ENCODE data around the gene ZMAT3. TPM values are rescaled to one million over a fixed set of nuclear protein-coding genes. Genes with fewer than 3 reads are reported as not detected.

Gene ZMAT3
- total and polyA plus RNA-seq, 2 of the 8 experiments (the other 6 are each of a cell fraction or from before 2014, with no cell fraction given): 5.0 to 9.2 TPM

GRCh38 chr3:179021119-179021903, 50.3 kb downstream of the ZMAT3 start:
- CTCF ChIA-PET (ENCODE audit: partially characterized antibody): interaction anchor here (2.8 to 4.1 kb wide), 2 partner anchors 294 to 300 kb away, joined by 10 to 20 read pairs; no protein-coding TSS in a partner anchor
- no peaks in the 10 kb centered on the region for H3K23me2 ChIP-seq (ENCODE audit: low read depth, low read length)
- H2BK15ac ChIP-seq (ENCODE audit: low read length): no peak overlapping the region
- FAIRE-seq (no peak), DNase-seq (ENCODE audit: low read depth in 1 of 2, low spot score in 2 of 2) (no peak)
- H3K27ac ChIP-seq (ENCODE audit: low read depth, low read length): no peak overlapping the region
- no peak overlapping the region for H3K9ac ChIP-seq (replicated peaks in 1 of 4; ENCODE audit: extremely low read depth in 1 of 4, low read depth in 3 of 4, low read length in 3 of 4)
- no peak overlapping the region for H3K4me2 ChIP-seq (ENCODE audit: insufficient read depth in 1 of 2, low read depth in 2 of 2, low read length in 2 of 2)
- no peak overlapping the region for H2BK120ac ChIP-seq (replicated peaks; ENCODE audit: low read depth, low read length)
- no peaks in the 10 kb centered on the region for H4K20me1 ChIP-seq (replicated peaks in 1 of 2; ENCODE audit: control insufficient read depth in 1 of 2, insufficient read depth in 2 of 2, low read length in 2 of 2)
- no peak overlapping the region for H2BK5ac ChIP-seq (ENCODE audit: low read depth, low read length)
- H2AFZ ChIP-seq (ENCODE audit: low read length): no peak overlapping the region
- H3K23ac ChIP-seq (ENCODE audit: insufficient read length): no peak overlapping the region
- H3K18ac ChIP-seq (ENCODE audit: extremely low read depth, low read length): no peak overlapping the region
- H2AK5ac ChIP-seq (ENCODE audit: low read depth, low read length): no peak overlapping the region
- no peak overlapping the region for H3K4me3 ChIP-seq (ENCODE audit: extremely low read depth in 1 of 4, insufficient read depth in 2 of 4, low read depth in 3 of 4, low read length in 4 of 4)
- no peak overlapping the region for H4K8ac ChIP-seq (ENCODE audit: extremely low read depth, insufficient read depth, low read length)
- H3K14ac ChIP-seq (ENCODE audit: insufficient read length): no peak overlapping the region
- H3K79me1 ChIP-seq (ENCODE audit: low read depth, low read length): no peaks in the 10 kb centered on the region
- H2BK20ac ChIP-seq (ENCODE audit: low read length): no peak overlapping the region
- no peak overlapping the region for H3K56ac ChIP-seq (replicated peaks; ENCODE audit: insufficient read length, low read depth, low read length)
- 88 to 100% methylated on average over 2 to 4 of the region's 4 CpGs for WGBS, 2 experiments (ENCODE audit: extremely low coverage in 1 of 2, insufficient coverage in 1 of 2, insufficient read length in 1 of 2, insufficient replicate concordance in 2 of 2, low coverage in 1 of 2, low lambda C conversion rate in 2 of 2, missing lambda C conversion rate in 1 of 2)
- no peak overlapping the region for H4K5ac ChIP-seq (ENCODE audit: insufficient read length, low read depth, low read length)
- no peaks in the 10 kb centered on the region for H3K4me1 ChIP-seq (replicated peaks in 1 of 4; ENCODE audit: control insufficient read depth in 3 of 4, insufficient read depth in 4 of 4, low read length in 3 of 4)
- no peaks in the 10 kb centered on the region for H3K27me3 ChIP-seq (replicated peaks in 1 of 4; ENCODE audit: control insufficient read depth in 3 of 4, extremely low read depth in 1 of 4, insufficient read depth in 3 of 4, low read length in 3 of 4)
- H3K4ac ChIP-seq (replicated peaks; ENCODE audit: insufficient read length, low read depth, low read length): no peak overlapping the region
- H3K79me2 ChIP-seq (ENCODE audit: control insufficient read depth in 1 of 2, insufficient read depth in 2 of 2, low read length in 2 of 2): no peaks in the 10 kb centered on the region
- H3K36me3 ChIP-seq (ENCODE audit: control insufficient read depth in 2 of 4, insufficient read depth in 4 of 4, low read length in 3 of 4): no peaks in the 10 kb centered on the region
- no peaks in the 10 kb centered on the region for H3K9me3 ChIP-seq (ENCODE audit: insufficient read depth in 2 of 2, low read depth in 1 of 2, low read length in 1 of 2)
- POLR2A ChIA-PET (ENCODE audit: partially characterized antibody): interaction anchor here (1.1 kb wide), 1 partner anchor 15 kb away, joined by 3 read pairs; no protein-coding TSS in a partner anchor
- no peak for TF ChIP-seq PHF8 (conservative IDR thresholded peaks at IDR 0.05; ENCODE audit: low read depth, low read length)
- TF ChIP-seq MAFK (IDR thresholded peaks at IDR 0.05; ENCODE audit: low read depth, low read length): no peak
- no peak overlapping the region for H2BK12ac ChIP-seq (ENCODE audit: low read depth, low read length)
- H4K91ac ChIP-seq (replicated peaks; ENCODE audit: insufficient read length, low read length): no peak overlapping the region
